ENCODE measurements around the gene PCNX2. TPM values are rescaled to one million over a fixed set of nuclear protein-coding genes. Genes with fewer than 3 reads are reported as not detected.

PCNX2 gene
- total RNA-seq, 1 experiment from 2014 or later, result 20.2 TPM

DNA sequence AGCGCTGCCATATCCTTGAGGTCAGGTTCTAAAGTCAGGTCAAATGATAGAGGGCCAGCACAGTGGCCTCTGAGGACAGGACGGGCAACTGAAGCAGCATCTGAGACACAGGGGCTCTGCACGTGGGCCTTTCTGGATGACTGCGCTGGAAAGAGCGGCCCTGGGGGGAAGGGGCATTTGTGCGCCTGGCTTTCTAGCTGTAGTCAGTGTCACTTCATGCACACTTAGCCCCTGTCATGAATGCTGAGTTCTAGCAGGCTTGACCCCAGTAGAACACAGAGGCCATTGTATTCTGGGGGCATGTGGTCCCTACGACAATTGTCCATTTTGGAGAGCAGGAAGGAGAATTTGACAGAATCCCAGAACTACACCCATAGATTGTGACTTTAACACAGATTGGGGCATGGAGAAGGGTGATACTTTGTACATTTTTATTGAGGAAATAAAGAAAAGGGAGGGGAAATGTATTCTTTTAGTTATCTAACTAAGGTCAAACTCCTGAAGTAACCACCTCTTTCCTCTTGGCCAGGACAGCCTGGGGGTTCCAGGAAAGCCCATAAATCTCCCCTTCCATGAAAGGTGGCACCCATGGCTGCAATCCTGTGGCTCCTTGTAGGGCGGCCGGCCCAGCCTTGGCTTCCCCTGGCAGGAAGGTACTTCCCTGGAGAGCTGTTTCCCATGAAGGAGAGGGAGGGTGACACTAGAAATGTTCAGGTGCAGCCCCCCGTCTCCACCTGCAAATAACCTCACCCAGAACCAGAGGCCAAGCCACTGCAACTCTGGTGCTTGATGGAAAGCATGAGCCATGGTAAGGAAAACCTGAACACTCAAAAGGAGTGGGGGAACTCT, 310.7 kb downstream of the PCNX2 start:
- DNase-seq (ENCODE audit: low spot score), result no peak

DNA sequence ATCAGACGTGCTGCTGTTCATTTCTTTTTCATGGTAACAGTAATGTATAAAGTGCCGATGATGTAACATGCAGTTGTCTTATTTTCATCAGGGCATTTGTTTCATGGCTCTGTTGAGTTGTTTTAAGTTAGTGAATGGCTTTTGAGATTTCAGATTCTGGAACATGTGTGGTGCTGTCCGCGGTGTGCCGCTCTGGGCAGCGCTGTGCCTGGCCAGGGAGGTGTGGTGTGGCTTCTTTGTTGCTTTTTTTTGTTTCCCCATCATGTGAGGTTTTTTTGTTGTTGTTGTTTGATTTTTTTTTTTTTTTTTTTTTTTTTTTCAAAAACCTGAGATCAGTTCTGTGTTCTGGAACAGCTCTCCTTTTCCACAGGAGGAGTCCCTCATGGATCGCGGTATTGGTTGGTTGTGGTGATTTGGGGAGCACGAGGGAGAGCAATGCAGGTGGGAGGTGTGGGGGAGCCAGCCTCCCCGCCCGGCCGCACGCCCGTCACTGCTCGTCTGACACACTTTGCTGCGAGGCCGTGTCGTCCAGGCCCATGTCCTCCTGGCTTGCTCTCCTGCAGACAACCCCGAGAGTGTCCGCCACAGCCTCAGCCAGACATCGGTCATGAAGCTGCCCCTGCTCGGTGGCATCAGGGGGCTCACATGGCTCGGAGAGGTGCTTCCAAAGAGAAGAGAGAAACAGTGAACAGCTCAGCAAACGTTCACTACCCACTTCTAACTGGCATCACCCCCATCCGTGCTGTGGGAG, 311.5 kb downstream of the PCNX2 start:
- no peak for DNase-seq (ENCODE audit: low spot score)

DNA sequence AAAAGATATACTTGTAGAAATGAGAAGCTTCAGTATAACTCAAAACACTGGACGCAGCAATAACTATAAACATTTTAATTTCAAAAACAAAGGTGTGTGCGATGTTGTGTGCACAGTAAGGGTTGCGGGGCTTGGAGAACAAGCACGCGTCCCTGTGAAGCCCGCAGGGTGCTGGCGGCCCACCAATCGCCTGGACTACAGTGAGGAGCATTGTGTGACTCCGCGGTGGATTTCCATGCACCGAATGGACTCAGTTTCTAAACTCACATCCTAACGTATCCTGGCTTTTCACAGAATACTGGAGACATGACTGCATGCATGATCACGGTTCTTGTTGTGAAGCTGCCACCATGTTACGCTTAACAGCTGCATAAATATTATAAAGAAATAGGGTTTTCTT, 312.1 kb downstream of the PCNX2 start:
- no peak for DNase-seq (ENCODE audit: low spot score)

GRCh38 chr1:232982238-232982944, 313.1 kb downstream of the PCNX2 start:
- DNase-seq (ENCODE audit: low spot score), result no peak

GRCh38 chr1:232980986-232981560, 314.5 kb downstream of the PCNX2 start:
- no peak for DNase-seq (ENCODE audit: low spot score)

GRCh38 chr1:232980355-232980978, 315.1 kb downstream of the PCNX2 start:
- DNase-seq (ENCODE audit: low spot score), result no peak

DNA sequence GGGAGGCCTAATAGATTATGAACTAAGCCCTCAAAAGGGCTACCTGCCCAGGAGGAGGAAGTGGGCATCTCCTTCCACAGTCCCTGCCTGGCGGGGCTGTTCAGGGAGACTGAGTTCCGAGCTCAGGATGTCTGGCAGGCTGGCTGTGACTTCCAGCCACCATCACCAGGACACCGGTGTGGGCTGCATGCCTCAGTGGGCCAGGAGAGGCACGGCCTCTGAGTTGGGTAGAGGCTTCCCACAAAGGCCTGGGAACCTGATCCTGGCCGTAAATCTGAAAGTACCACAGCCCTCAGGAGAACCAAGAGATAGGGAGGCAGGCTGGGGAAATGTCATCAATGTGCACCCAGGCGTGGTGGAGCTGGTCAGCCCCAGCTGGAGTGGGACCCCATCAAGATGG, 316.0 kb downstream of the PCNX2 start:
- DNase-seq (ENCODE audit: low spot score), result no peak

GRCh38 chr1:232978815-232979214, 316.7 kb downstream of the PCNX2 start:
- no peak for DNase-seq (ENCODE audit: low spot score)

DNA sequence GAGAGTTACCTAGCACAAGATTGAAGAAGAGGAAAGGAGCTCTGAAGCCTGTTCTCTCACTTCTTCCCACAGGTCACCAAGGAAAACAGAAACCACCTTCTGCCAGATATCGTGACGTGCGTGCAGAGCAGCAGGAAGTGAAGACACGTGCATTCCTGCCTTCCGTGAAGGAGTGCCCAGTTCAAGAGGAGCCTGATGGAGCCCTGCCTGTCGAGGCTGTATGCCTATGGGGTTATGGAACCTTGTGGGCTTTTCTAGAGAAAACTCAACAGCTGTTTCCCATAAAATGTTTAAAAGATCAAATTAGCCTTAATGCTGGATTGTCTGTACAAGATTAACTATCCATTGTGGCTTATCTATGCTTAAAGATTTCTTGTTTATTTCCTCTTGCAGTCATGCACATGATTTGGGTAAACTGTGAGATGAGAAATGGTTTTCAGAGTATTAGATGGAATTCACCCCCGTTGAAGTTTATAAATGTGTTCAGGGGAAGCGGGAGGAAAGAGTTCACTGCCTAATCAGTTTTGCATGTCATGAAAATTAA, 317.4 kb downstream of the PCNX2 start:
- DNase-seq (ENCODE audit: low spot score), result no peak

DNA sequence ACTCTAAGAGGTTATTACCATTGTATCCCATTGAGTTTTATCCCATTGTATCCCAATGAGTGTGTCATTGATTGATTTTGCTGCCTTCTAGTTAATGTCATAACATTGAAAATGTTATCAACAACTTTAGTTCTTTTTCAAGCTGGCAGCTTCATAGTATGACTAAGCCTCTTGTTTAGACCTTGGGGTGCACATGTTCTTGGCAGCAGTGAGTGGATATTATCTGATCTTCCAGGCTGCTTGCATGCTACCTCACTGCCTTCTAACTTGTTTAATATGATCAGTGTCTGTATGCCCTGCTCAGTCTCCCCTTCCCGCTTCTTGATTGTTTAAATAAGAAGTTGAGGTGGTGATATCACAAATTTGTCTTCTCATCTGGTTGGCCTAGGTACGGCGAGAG, 320.6 kb downstream of the PCNX2 start:
- DNase-seq (ENCODE audit: low spot score), result no peak

DNA sequence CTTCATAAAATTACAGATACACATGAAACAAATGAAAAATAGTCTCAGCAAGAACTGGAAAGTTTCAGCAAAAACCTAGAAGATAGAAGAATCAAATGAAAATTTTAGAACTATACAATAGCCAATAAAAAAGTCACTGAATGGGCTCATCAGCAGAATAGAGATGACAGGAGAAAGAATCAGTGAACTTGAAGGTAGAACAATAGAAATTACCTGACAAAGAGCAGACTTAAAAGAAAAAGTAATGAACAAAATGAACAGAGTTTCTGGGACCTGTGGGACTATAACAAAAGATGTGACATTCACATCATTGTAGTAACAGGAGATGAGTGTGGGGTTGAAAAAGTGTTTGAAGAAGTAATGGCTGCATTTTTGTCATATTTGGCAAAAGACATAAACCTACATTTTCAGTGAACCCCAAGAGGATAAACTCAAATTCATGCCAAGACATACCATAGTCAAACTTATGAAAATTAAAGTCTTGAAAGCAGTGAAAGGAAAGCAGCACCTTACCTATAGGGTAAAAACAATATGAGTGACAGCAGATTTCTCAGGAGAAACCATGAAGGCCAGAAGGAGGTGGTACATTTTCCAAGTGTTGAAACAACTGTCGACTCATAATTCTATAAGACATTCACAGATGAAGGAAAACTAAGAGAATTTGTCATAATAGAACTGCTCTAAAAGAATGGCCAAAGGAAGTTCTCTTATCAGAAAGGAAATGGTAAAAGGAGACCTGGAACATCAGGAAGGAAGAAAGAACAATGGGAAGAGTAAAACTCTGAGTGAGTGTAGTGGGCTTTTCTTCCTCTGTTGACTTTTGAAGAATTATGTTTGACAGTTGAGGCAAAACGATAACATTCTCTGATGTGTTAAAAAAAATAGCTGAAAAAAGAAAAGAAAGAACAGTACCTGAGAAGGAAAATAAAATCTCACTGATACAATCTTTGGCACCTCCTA, 321.6 kb downstream of the PCNX2 start:
- no peak for DNase-seq (ENCODE audit: low spot score)

- DNase-seq (ENCODE audit: low spot score), result no peak
Observed at GRCh38 chr1:232970508-232970907, 325.0 kb downstream of the PCNX2 start.

DNA sequence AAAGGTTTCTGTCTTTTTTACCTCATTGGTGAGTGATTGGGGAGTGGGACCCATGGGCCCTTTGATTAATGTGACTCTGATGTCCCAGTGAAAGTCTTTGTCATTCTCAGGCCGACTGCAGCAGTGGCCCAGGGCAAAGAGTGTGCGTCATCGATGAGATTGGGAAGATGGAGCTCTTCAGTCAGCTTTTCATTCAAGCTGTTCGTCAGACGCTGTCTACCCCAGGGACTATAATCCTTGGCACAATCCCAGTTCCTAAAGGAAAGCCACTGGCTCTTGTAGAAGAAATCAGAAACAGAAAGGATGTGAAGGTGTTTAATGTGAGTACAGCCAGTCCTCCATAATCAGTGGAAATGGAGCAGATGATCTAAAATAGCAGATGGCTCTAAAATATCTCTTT, 325.7 kb downstream of the PCNX2 start:
- DNase-seq (ENCODE audit: low spot score), result no peak

DNA sequence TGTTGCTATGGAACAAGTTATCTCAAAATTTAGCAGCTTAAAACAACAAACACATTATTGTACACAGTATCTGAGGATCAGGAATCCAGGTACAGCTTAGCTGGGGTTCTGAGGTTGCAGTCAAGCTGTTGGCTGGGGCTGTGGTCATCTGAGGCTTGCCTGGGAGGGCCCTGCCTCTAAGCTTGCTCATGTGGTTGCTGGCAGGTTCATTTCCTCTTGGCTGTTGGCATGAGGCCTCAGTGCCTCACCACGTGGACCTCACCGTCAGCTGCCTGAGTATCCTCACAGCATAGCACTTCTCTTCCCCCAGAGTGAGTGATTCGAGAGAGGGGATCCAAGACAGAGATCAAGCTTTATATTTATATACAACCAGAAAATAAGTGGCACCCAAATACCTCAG, 326.6 kb downstream of the PCNX2 start:
- no peak for DNase-seq (ENCODE audit: low spot score)

DNA sequence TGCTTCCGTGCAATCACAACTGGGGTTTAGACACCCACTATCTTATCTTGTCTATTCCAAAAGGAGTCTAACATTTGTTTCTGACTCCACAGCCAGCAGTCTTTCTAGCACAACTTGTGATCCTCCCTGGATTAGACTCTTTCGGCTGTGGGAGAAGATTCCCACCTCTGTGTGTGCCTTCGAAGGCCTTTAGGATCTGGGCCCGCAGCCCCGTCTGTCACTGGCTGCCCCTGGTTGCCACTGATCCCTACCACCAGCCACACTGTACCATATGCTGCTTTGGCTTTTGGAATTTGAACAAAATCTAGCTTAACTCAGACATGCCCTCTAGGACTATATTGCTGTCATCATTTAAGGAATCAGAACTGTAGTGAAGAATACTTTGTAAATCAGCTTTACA, 327.1 kb downstream of the PCNX2 start:
- DNase-seq (ENCODE audit: low spot score), result no peak

GRCh38 chr1:232966663-232967062, 328.9 kb downstream of the PCNX2 start:
- DNase-seq (ENCODE audit: low spot score), result no peak

DNA sequence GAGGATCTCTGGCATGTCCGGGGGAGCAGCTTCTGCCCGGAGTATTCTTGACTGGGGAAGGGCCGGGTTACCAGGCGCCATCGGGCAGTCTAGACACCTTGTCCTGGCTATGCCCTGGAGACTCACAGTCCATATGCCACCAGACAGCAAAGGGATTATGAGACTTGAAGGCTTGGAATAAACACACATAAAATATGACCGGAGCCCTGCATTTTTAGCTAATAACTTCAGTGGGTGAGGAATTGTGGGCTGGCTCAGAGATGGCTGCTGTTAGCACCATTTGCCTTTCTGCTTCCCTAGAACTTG, 329.7 kb downstream of the PCNX2 start:
- no peak for DNase-seq (ENCODE audit: low spot score)

- no peak for DNase-seq (ENCODE audit: low spot score)
Observed at GRCh38 chr1:232965124-232965911, 330.2 kb downstream of the PCNX2 start.

DNA sequence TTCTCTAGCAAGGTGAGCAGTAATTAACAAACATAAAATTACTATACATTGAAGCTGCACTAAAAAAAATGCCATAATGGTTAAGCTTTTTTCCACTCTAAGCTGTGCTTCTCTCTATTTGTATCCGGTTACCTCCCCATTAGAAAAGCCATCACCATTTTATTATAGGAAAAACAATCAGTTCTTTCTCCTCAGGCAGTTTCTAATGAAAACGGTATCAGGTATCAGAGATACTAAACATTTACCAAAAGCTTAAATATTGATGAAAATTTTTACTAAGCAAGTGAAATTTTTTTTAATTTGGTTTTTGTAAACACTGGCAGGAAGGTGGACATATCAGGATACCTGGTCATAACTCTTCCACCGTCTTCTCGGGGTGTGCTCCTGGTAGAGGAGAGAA, 330.9 kb downstream of the PCNX2 start:
- no peak for DNase-seq (ENCODE audit: low spot score)

All from HT-29 (cell line).